ENCODE data around the gene VSIG8. TPM values are rescaled to one million over a fixed set of nuclear protein-coding genes. Genes with fewer than 3 reads are reported as not detected.

The VSIG8 gene
- total and polyA plus RNA-seq, 2 of the 8 experiments (the other 6 are each of a cell fraction or from before 2014, with no cell fraction given), result not detected

GRCh38 chr1:159827102-159827490, 35.4 kb downstream of the VSIG8 start:
- DNase-seq (ENCODE audit: low read depth in 1 of 2, low spot score in 2 of 2) (no peak), FAIRE-seq (no peak)
- Histone ChIP-seq H2BK12ac (ENCODE audit: low read depth, low read length) (no peak overlapping the region), H3K79me2 (ENCODE audit: control insufficient read depth in 1 of 2, insufficient read depth in 2 of 2, low read length in 2 of 2) (no peaks in the 10 kb centered on the region), H3K27ac (ENCODE audit: low read depth, low read length) (no peak overlapping the region), H3K79me1 (ENCODE audit: low read depth, low read length) (no peaks in the 10 kb centered on the region), H4K8ac (ENCODE audit: extremely low read depth, insufficient read depth, low read length) (no peak overlapping the region), H3K14ac (ENCODE audit: insufficient read length) (no peak overlapping the region), H4K91ac (replicated peaks; ENCODE audit: insufficient read length, low read length) (no peak overlapping the region), H3K27me3 (replicated peaks in 1 of 4; ENCODE audit: control insufficient read depth in 3 of 4, extremely low read depth in 1 of 4, insufficient read depth in 3 of 4, low read length in 3 of 4) (no peaks in the 10 kb centered on the region; a peak in 1 of 7 replicates), H2BK5ac (ENCODE audit: low read depth, low read length) (no peak overlapping the region), H4K5ac (ENCODE audit: insufficient read length, low read depth, low read length) (no peak overlapping the region), H2BK20ac (ENCODE audit: low read length) (no peak overlapping the region), H3K4me2 (ENCODE audit: insufficient read depth in 1 of 2, low read depth in 2 of 2, low read length in 2 of 2) (no peak overlapping the region), H2BK15ac (ENCODE audit: low read length) (no peak overlapping the region), H3K23ac (ENCODE audit: insufficient read length) (no peak overlapping the region), H2AK5ac (ENCODE audit: low read depth, low read length) (no peak overlapping the region), H3K18ac (ENCODE audit: extremely low read depth, low read length) (no peak overlapping the region), H3K4me1 (replicated peaks in 1 of 4; ENCODE audit: control insufficient read depth in 3 of 4, insufficient read depth in 4 of 4, low read length in 3 of 4) (peaks cover 0 to 3% (median 3%) of the 10 kb centered on the region in 4 experiments; a peak in 1 of 7 replicates), H3K36me3 (ENCODE audit: control insufficient read depth in 2 of 4, insufficient read depth in 4 of 4, low read length in 3 of 4) (no peaks in the 10 kb centered on the region), H3K4me3 (ENCODE audit: extremely low read depth in 1 of 4, insufficient read depth in 2 of 4, low read depth in 3 of 4, low read length in 4 of 4) (no peak overlapping the region), H3K23me2 (ENCODE audit: low read depth, low read length) (no peaks in the 10 kb centered on the region), H3K4ac (replicated peaks; ENCODE audit: insufficient read length, low read depth, low read length) (no peak overlapping the region), H3K9ac (replicated peaks in 1 of 4; ENCODE audit: extremely low read depth in 1 of 4, low read depth in 3 of 4, low read length in 3 of 4) (no peak overlapping the region), H2BK120ac (replicated peaks; ENCODE audit: low read depth, low read length) (no peak overlapping the region), H3K9me3 (ENCODE audit: insufficient read depth in 2 of 2, low read depth in 1 of 2, low read length in 1 of 2) (no peaks in the 10 kb centered on the region), H3K56ac (replicated peaks; ENCODE audit: insufficient read length, low read depth, low read length) (no peak overlapping the region), H4K20me1 (replicated peaks in 1 of 2; ENCODE audit: control insufficient read depth in 1 of 2, insufficient read depth in 2 of 2, low read length in 2 of 2) (no peaks in the 10 kb centered on the region), H2AFZ (ENCODE audit: low read length) (no peak overlapping the region)
- no peak for TF ChIP-seq SIX5 (IDR thresholded peaks at IDR 0.05; ENCODE audit: low read depth, low read length)
- no peak for TF ChIP-seq GABPA (IDR thresholded peaks at IDR 0.05; ENCODE audit: borderline replicate concordance, insufficient read depth, low read length)
- 88% methylated on average over 6 of the region's 6 CpGs; no CpG with 5 or more reads in 1 of the 2 experiments for WGBS, 2 experiments (ENCODE audit: extremely low coverage in 1 of 2, insufficient coverage in 1 of 2, insufficient read length in 1 of 2, insufficient replicate concordance in 2 of 2, low coverage in 1 of 2, low lambda C conversion rate in 2 of 2, missing lambda C conversion rate in 1 of 2)
- POLR2A ChIA-PET (ENCODE audit: partially characterized antibody), result interaction anchor here (0.6 kb wide), 1 partner anchor 98 kb away, joined by 3 read pairs; the partner anchor contains the start of gene TAGLN2
- CTCF ChIA-PET (ENCODE audit: partially characterized antibody), result interaction anchor here (0.6 to 11.2 kb wide), 13 partner anchors 8 to 230 kb away, joined by 3 to 175 read pairs (median 4); partner anchors contain the start of gene FCRL6
